ENCODE results near the gene GAPDHS. TPM values are rescaled to one million over a fixed set of nuclear protein-coding genes. Genes with fewer than 3 reads are reported as not detected.

The GAPDHS gene
- total and polyA plus RNA-seq, 2 of the 13 experiments (the other 11 are each of a cell fraction or from before 2014, with no cell fraction given), result not detected

DNA sequence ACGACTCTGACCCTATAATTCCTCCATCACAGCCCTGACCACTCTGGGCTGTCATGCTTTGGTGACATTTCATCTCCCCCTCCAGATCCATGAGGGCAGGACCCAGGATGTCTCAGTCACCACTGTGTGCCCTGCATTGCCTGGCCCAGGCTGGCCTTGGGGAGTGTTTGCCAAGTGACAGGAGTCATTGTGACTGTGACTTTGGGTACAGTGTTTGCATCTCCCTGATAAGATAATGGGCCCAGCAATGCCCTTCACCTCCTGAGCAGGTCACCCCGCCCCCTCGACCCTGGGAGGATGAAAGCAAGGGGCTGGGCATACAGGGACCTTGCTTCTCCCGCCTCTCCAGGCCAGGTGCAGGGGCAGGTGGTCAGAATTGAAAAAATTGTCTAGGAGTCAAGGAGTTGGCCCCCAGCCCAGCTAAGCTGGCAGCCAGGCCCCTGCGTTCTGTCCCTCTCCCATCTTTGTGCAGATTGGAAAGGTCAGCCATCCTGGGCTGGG lies 36.1 kb downstream of the GAPDHS start (continued):
- TF ChIP-seq, protein P1, sequence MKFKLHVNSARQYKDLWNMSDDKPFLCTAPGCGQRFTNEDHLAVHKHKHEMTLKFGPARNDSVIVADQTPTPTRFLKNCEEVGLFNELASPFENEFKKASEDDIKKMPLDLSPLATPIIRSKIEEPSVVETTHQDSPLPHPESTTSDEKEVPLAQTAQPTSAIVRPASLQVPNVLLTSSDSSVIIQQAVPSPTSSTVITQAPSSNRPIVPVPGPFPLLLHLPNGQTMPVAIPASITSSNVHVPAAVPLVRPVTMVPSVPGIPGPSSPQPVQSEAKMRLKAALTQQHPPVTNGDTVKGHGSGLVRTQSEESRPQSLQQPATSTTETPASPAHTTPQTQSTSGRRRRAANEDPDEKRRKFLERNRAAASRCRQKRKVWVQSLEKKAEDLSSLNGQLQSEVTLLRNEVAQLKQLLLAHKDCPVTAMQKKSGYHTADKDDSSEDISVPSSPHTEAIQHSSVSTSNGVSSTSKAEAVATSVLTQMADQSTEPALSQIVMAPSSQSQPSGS (CRISPR knock-in tag; IDR thresholded peaks at IDR 0.05), result peak; percentile 64; the same call in 1 of the 2 replicates
- TF ChIP-seq ZNF33A (CRISPR knock-in tag; IDR thresholded peaks at IDR 0.05; ENCODE audit: borderline replicate concordance) (no peak), ZNF772 (CRISPR knock-in tag; IDR thresholded peaks at IDR 0.05) (peak; percentile 54; the same call in 1 of the 2 replicates), ZEB1 (IDR thresholded peaks at IDR 0.05; ENCODE audit: insufficient replicate concordance, low read depth) (peak; percentile 78), NFATC3 (CRISPR knock-in tag; IDR thresholded peaks at IDR 0.05) (no peak), ZNF24 (IDR thresholded peaks at IDR 0.05) (no peak), ZNF746 (CRISPR knock-in tag; IDR thresholded peaks at IDR 0.05) (peak; percentile 64), ATM (IDR thresholded peaks at IDR 0.05; ENCODE audit: borderline replicate concordance) (no peak), TARDBP (CRISPR knock-in tag; IDR thresholded peaks at IDR 0.05) (peak; percentile 61; the same call in 1 of the 2 replicates), ZNF777 (CRISPR knock-in tag; IDR thresholded peaks at IDR 0.05) (no peak), MYNN (CRISPR knock-in tag; IDR thresholded peaks at IDR 0.05; ENCODE audit: low read depth) (no peak), GTF3A (CRISPR knock-in tag; conservative IDR thresholded peaks at IDR 0.05) (no peak), FOXC1 (CRISPR knock-in tag; IDR thresholded peaks at IDR 0.05; ENCODE audit: borderline replicate concordance) (peak; percentile 56; the same call in 1 of the 2 replicates), HNRNPK (IDR thresholded peaks at IDR 0.05; ENCODE audit: low read depth, low read length, poor library complexity, severe bottlenecking) (no peak), ZNF672 (CRISPR knock-in tag; IDR thresholded peaks at IDR 0.05) (no peak), ZNF775 (CRISPR knock-in tag; IDR thresholded peaks at IDR 0.05; ENCODE audit: borderline replicate concordance) (no peak)
- TF ChIP-seq, protein P2, sequence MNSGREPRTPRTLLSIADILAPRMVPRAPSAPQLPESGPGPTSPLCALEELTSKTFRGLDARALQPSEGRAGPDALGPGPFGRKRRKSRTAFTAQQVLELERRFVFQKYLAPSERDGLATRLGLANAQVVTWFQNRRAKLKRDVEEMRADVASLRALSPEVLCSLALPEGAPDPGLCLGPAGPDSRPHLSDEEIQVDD (CRISPR knock-in tag; IDR thresholded peaks at IDR 0.05; ENCODE audit: borderline replicate concordance), result no peak
- TF ChIP-seq, protein P3, sequence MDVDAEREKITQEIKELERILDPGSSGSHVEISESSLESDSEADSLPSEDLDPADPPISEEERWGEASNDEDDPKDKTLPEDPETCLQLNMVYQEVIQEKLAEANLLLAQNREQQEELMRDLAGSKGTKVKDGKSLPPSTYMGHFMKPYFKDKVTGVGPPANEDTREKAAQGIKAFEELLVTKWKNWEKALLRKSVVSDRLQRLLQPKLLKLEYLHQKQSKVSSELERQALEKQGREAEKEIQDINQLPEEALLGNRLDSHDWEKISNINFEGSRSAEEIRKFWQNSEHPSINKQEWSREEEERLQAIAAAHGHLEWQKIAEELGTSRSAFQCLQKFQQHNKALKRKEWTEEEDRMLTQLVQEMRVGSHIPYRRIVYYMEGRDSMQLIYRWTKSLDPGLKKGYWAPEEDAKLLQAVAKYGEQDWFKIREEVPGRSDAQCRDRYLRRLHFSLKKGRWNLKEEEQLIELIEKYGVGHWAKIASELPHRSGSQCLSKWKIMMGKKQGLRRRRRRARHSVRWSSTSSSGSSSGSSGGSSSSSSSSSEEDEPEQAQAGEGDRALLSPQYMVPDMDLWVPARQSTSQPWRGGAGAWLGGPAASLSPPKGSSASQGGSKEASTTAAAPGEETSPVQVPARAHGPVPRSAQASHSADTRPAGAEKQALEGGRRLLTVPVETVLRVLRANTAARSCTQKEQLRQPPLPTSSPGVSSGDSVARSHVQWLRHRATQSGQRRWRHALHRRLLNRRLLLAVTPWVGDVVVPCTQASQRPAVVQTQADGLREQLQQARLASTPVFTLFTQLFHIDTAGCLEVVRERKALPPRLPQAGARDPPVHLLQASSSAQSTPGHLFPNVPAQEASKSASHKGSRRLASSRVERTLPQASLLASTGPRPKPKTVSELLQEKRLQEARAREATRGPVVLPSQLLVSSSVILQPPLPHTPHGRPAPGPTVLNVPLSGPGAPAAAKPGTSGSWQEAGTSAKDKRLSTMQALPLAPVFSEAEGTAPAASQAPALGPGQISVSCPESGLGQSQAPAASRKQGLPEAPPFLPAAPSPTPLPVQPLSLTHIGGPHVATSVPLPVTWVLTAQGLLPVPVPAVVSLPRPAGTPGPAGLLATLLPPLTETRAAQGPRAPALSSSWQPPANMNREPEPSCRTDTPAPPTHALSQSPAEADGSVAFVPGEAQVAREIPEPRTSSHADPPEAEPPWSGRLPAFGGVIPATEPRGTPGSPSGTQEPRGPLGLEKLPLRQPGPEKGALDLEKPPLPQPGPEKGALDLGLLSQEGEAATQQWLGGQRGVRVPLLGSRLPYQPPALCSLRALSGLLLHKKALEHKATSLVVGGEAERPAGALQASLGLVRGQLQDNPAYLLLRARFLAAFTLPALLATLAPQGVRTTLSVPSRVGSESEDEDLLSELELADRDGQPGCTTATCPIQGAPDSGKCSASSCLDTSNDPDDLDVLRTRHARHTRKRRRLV (CRISPR knock-in tag; IDR thresholded peaks at IDR 0.05), result no peak
- TF ChIP-seq, protein P4, sequence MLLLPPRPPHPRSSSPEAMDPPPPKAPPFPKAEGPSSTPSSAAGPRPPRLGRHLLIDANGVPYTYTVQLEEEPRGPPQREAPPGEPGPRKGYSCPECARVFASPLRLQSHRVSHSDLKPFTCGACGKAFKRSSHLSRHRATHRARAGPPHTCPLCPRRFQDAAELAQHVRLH (CRISPR knock-in tag; IDR thresholded peaks at IDR 0.05; ENCODE audit: borderline replicate concordance, low read depth), result no peak
- TF ChIP-seq, protein P5, sequence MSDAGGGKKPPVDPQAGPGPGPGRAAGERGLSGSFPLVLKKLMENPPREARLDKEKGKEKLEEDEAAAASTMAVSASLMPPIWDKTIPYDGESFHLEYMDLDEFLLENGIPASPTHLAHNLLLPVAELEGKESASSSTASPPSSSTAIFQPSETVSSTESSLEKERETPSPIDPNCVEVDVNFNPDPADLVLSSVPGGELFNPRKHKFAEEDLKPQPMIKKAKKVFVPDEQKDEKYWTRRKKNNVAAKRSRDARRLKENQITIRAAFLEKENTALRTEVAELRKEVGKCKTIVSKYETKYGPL (CRISPR knock-in tag; IDR thresholded peaks at IDR 0.05), result no peak
- TF ChIP-seq, protein P6, sequence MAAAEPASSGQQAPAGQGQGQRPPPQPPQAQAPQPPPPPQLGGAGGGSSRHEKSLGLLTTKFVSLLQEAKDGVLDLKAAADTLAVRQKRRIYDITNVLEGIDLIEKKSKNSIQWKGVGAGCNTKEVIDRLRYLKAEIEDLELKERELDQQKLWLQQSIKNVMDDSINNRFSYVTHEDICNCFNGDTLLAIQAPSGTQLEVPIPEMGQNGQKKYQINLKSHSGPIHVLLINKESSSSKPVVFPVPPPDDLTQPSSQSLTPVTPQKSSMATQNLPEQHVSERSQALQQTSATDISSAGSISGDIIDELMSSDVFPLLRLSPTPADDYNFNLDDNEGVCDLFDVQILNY (CRISPR knock-in tag; conservative IDR thresholded peaks at IDR 0.05), result no peak
